ENCODE results near the gene MAP3K19. TPM values are rescaled to one million over a fixed set of nuclear protein-coding genes. Genes with fewer than 3 reads are reported as not detected.

MAP3K19 gene
- total RNA-seq, 6 donors from 2014 or later: 0.34 to 45.7 (median 3.5) TPM

DNA sequence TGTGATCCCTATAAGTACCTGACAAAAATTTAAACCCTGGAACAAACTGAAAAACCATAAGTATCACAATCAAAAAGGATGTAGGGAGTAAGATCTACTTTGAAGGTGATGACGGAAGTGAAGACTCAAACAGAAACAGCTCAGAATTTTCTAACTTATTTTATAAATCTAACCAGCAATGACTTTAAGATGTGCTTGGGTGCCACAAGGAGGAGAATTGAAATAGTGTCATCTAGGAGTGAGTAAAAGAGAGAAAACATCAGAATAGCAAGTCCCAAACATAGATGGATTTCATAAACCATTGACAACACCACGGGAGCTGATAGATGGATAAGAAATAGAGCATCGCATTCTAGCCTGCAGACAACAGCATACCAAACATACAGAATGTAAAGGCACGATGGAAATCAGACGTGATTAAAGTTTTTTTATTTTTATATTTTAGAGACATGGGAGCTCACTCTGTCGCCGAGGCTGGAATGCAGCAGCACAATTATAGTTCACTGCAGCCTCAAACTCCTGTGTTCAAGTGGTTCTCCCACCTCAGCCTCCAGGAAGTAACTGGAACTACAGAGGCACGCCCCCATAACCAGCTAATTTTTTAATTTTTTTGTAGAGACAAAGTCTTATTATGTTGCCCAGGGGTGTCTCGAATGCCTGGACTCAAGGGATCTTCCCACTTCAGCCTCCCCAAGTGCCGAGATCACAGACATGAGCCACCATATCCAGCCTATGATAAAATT is 36.9 kb downstream of the MAP3K19 start:
- ATAC-seq (ENCODE audit: low FRiP score in 2 of 2) (no peak), DNase-seq (no peak)
- WGBS, 2 donors: 79 to 88% methylated on average over 10 of the region's 10 CpGs
- H3K9me3 ChIP-seq: no peaks in the 10 kb centered on the region
- H3K4me3 ChIP-seq: no peak overlapping the region
- no peaks in the 10 kb centered on the region for H3K27me3 ChIP-seq
- no peak overlapping the region for H3K27ac ChIP-seq
- no peak for TF ChIP-seq EP300 (IDR thresholded peaks at IDR 0.05)
- TF ChIP-seq, protein P1, sequence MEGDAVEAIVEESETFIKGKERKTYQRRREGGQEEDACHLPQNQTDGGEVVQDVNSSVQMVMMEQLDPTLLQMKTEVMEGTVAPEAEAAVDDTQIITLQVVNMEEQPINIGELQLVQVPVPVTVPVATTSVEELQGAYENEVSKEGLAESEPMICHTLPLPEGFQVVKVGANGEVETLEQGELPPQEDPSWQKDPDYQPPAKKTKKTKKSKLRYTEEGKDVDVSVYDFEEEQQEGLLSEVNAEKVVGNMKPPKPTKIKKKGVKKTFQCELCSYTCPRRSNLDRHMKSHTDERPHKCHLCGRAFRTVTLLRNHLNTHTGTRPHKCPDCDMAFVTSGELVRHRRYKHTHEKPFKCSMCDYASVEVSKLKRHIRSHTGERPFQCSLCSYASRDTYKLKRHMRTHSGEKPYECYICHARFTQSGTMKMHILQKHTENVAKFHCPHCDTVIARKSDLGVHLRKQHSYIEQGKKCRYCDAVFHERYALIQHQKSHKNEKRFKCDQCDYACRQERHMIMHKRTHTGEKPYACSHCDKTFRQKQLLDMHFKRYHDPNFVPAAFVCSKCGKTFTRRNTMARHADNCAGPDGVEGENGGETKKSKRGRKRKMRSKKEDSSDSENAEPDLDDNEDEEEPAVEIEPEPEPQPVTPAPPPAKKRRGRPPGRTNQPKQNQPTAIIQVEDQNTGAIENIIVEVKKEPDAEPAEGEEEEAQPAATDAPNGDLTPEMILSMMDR (IDR thresholded peaks at IDR 0.05): no peak
- TF ChIP-seq POLR2A (IDR thresholded peaks at IDR 0.05): no peak
- no peak for TF ChIP-seq POLR2AphosphoS5 (IDR thresholded peaks at IDR 0.05)
- no peaks in the 10 kb centered on the region for H3K4me1 ChIP-seq
- no peaks in the 10 kb centered on the region for H3K36me3 ChIP-seq

DNA sequence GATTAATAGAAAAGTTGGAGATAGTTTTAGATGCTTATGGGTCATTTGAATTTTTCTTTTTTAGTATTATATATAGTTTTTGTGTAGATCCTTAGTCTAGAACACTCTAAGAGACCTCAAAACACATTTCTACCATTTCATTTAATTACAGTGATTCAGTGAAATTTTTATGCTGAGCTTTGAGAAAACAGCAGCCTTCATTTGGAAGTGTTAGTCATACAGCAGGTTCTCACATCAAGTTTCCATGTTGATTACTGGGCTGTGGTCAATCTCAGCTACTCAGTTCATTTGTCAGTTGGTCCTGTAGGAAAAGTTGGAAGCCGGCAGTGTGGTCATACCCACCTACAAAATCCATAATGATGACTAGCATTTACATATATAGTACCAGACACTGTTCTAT is 37.9 kb downstream of the MAP3K19 start:
- Histone ChIP-seq H3K9me3 (no peaks in the 10 kb centered on the region), H3K27me3 (no peaks in the 10 kb centered on the region), H3K4me3 (no peak overlapping the region), H3K36me3 (no peaks in the 10 kb centered on the region), H3K4me1 (peaks cover 0 to 5% (median 3%) of the 10 kb centered on the region in 4 donors), H3K27ac (no peak overlapping the region)
- TF ChIP-seq, protein P1 (IDR thresholded peaks at IDR 0.05): no peak
- TF ChIP-seq POLR2AphosphoS5 (IDR thresholded peaks at IDR 0.05) (no peak), EP300 (IDR thresholded peaks at IDR 0.05) (no peak), POLR2A (IDR thresholded peaks at IDR 0.05) (no peak)
- ATAC-seq (ENCODE audit: low FRiP score in 2 of 2): no peak
- WGBS, 2 donors: 93 to 100% methylated on average over 1 of the region's 1 CpG
- DNase-seq: no peak

DNA sequence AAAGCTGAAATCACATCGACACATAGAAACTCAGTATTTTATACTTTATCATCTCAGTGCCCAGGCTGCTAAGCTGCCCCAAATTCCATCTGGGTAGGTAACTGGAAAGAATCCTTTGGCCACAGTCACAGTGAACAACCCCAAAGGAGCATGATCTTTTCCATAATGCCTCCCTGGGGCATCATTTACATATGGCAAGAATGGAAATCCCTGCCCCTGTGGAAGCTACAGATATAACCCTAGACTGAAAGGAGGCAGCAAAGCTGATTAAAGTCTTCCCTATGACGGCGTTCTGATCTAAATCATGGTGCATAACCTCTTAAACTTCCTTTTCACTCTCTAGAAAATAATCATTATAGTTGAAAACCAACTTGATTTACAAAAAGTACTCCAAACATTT is 41.5 kb downstream of the MAP3K19 start:
- ATAC-seq (ENCODE audit: low FRiP score in 2 of 2) (no peak), DNase-seq (no peak)
- Histone ChIP-seq H3K36me3 (no peaks in the 10 kb centered on the region), H3K4me1 (peaks cover 0 to 9% (median 7%) of the 10 kb centered on the region in 4 donors), H3K9me3 (no peaks in the 10 kb centered on the region), H3K27me3 (no peaks in the 10 kb centered on the region), H3K4me3 (no peak overlapping the region), H3K27ac (no peak overlapping the region)
- 69 to 71% methylated on average over 3 of the region's 3 CpGs for WGBS, 2 donors
- TF ChIP-seq POLR2A (IDR thresholded peaks at IDR 0.05): no peak
- TF ChIP-seq, protein P1 (IDR thresholded peaks at IDR 0.05): no peak
- TF ChIP-seq POLR2AphosphoS5 (IDR thresholded peaks at IDR 0.05): no peak
- no peak for TF ChIP-seq EP300 (IDR thresholded peaks at IDR 0.05)

DNA sequence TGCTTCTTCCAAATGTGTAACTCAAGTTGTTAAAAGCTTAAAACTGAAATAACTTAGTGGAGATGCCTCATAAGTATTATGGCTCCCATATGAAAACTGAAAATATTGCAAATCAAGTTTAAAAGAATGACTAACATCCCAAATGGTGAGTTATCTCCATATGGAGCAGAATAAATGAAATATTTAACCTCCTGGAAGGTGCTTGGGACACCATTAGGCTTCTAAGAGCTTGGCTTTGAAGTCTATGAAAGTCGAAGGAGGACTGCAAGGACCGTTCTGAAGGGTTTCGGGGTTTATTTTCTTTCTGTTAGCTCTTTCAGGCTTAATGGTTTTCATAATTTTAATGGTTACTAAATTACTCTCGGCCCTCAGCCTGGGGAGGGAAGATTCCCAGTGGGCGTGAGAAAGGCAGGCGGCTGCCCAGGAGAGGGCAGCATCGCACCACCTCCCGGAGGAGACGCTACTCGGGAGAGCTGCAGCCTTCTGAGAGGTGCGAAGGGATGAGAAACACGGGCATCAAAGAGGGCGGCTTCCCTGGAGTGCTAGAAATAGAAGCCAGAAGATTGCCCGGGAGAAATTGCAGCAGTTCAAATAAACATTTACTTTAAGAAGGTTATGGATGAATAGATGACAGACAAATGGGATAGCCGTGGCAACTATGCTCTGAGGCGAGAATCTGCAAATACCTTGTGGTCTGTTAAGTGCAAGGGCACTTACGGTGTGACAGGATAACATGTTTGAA is 43.1 kb downstream of the MAP3K19 start:
- H3K27me3 ChIP-seq: no peaks in the 10 kb centered on the region
- no peaks in the 10 kb centered on the region for H3K9me3 ChIP-seq
- peaks cover 0 to 9% (median 7%) of the 10 kb centered on the region in 4 donors for H3K4me1 ChIP-seq
- no peak overlapping the region for H3K27ac ChIP-seq
- H3K4me3 ChIP-seq: no peak overlapping the region
- 6 to 9% methylated on average over 16 to 17 of the region's 17 CpGs for WGBS, 2 donors
- no peaks in the 10 kb centered on the region for H3K36me3 ChIP-seq
- DNase-seq (peak; percentile 63 to 90), ATAC-seq (ENCODE audit: low FRiP score in 2 of 2) (peak; percentile 89 to 96)
- TF ChIP-seq EP300 (IDR thresholded peaks at IDR 0.05) (no peak), POLR2AphosphoS5 (IDR thresholded peaks at IDR 0.05) (no peak), POLR2A (IDR thresholded peaks at IDR 0.05) (no peak)
- TF ChIP-seq, protein P1 (IDR thresholded peaks at IDR 0.05): peak; percentile 60 to 83 (median 78)
